GM12878 (cell line): ENCODE results near the gene PERCC1.
"Not testable (repeated sequence)": the region's sequence is repeated elsewhere in the genome, so short reads cannot be mapped to it uniquely, and the experiment has no call there.

ENCODE experiments used
- CEBPB ChIP-seq, 2 experiments: fragments of 150-350 bp in 1 of 2; IDR thresholded peaks; 2 replicates each; pipeline ENCODE4 v1.6.1; 2012 to 2014; ENCODE audit warnings: low read depth in 2 of 2, low read length in 2 of 2, borderline replicate concordance in 1 of 2, inconsistent platforms in 1 of 2
- CREB1 ChIP-seq: IDR thresholded peaks from 2 replicates; pipeline ENCODE4 v1.6.1; 2012; ENCODE audit warnings: low read depth, mild to moderate bottlenecking, inconsistent platforms
- MTA3 ChIP-seq: IDR thresholded peaks from 2 replicates; pipeline ENCODE4 v1.6.1; 2012; ENCODE audit warnings: low read length, inconsistent platforms, borderline replicate concordance
- NFYB ChIP-seq: IDR thresholded peaks from 2 replicates; pipeline ENCODE4 v1.6.1; 2011; ENCODE audit warnings: low read depth, mild to moderate bottlenecking, low read length, improper control_type of control experiment, moderate library complexity; ENCODE audit not compliant: insufficient read depth
- PAX5 ChIP-seq: IDR thresholded peaks from 2 replicates; pipeline ENCODE4 v1.6.1; 2011; ENCODE audit warnings: low read depth, low read length, borderline replicate concordance
- POLR2A ChIP-seq: IDR thresholded peaks from 2 replicates; pipeline ENCODE4 v1.6.1; 2011; ENCODE audit warnings: low read depth, mild to moderate bottlenecking, low read length
- POLR2AphosphoS5 ChIP-seq: IDR thresholded peaks from 2 replicates; pipeline ENCODE4 v1.6.1; 2011; ENCODE audit warnings: mild to moderate bottlenecking, low read length, inconsistent platforms
- YBX1 ChIP-seq: fragments of 450-650 bp; IDR thresholded peaks from 2 replicates; pipeline ENCODE4 v1.6.1; 2016; ENCODE audit warnings: antibody characterized with exemption
- TF ChIP-seq, protein P1 (sequence below): IDR thresholded peaks from 2 replicates; pipeline ENCODE4 v1.6.1; 2012; ENCODE audit warnings: low read length, inconsistent platforms
- TF ChIP-seq, protein P2 (sequence below), 3 experiments: IDR thresholded peaks in 2 of 3; conservative IDR thresholded peaks in 1 of 3; 2 replicates each; pipeline ENCODE4 v1.5.1; 2011; ENCODE audit warnings: low read depth in 3 of 3, low read length in 3 of 3, mild to moderate bottlenecking in 3 of 3, control low read depth in 2 of 3, moderate library complexity in 2 of 3, inconsistent platforms in 1 of 3, mixed read lengths in 1 of 3; ENCODE audit not compliant: control insufficient read depth in 2 of 3, insufficient read depth in 1 of 3; ENCODE audit errors: extremely low read depth in 1 of 3
- TF ChIP-seq, protein P3 (sequence below): IDR thresholded peaks from 2 replicates; pipeline ENCODE4 v1.6.1; 2011; ENCODE audit warnings: borderline replicate concordance, low read depth, mild to moderate bottlenecking, moderate library complexity, mixed read lengths, low read length; ENCODE audit not compliant: insufficient read depth; ENCODE audit errors: extremely low read length

DNA sequence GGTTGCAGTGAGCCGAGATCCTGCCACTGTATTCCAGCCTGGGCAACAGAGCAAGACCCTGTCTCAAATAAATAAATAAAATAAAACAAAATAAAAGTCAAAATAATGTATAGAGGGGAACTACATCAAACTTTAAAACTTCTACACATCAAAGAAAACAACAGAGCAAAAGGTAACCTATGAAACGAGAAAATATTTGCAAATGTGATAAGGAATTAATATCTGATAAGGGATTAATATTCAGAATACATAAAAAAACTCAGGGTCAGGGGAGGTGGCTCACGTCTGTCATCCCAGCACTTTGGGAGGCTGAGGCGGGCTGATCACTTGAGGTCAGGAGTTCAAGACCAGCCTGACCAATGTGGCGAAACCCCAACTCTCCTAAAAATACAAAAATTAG, 38.3 kb downstream of the PERCC1 start:
- TF ChIP-seq PAX5; NFYB; POLR2AphosphoS5; CEBPB (IDR thresholded peaks at IDR 0.05; ENCODE audit: borderline replicate concordance in 1 of 2, low read depth in 2 of 2, low read length in 2 of 2); MTA3; CREB1; YBX1; POLR2A: not testable (repeated sequence)
- TF ChIP-seq, protein P1, sequence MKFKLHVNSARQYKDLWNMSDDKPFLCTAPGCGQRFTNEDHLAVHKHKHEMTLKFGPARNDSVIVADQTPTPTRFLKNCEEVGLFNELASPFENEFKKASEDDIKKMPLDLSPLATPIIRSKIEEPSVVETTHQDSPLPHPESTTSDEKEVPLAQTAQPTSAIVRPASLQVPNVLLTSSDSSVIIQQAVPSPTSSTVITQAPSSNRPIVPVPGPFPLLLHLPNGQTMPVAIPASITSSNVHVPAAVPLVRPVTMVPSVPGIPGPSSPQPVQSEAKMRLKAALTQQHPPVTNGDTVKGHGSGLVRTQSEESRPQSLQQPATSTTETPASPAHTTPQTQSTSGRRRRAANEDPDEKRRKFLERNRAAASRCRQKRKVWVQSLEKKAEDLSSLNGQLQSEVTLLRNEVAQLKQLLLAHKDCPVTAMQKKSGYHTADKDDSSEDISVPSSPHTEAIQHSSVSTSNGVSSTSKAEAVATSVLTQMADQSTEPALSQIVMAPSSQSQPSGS = not testable (repeated sequence)
- TF ChIP-seq, protein P2, sequence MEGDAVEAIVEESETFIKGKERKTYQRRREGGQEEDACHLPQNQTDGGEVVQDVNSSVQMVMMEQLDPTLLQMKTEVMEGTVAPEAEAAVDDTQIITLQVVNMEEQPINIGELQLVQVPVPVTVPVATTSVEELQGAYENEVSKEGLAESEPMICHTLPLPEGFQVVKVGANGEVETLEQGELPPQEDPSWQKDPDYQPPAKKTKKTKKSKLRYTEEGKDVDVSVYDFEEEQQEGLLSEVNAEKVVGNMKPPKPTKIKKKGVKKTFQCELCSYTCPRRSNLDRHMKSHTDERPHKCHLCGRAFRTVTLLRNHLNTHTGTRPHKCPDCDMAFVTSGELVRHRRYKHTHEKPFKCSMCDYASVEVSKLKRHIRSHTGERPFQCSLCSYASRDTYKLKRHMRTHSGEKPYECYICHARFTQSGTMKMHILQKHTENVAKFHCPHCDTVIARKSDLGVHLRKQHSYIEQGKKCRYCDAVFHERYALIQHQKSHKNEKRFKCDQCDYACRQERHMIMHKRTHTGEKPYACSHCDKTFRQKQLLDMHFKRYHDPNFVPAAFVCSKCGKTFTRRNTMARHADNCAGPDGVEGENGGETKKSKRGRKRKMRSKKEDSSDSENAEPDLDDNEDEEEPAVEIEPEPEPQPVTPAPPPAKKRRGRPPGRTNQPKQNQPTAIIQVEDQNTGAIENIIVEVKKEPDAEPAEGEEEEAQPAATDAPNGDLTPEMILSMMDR (IDR thresholded peaks at IDR 0.05 in 2 of 3, conservative IDR thresholded peaks at IDR 0.05 in 1 of 3; ENCODE audit: control insufficient read depth in 2 of 3, extremely low read depth in 1 of 3, insufficient read depth in 1 of 3, low read depth in 3 of 3, low read length in 3 of 3) = not testable (repeated sequence)
- TF ChIP-seq, protein P3, sequence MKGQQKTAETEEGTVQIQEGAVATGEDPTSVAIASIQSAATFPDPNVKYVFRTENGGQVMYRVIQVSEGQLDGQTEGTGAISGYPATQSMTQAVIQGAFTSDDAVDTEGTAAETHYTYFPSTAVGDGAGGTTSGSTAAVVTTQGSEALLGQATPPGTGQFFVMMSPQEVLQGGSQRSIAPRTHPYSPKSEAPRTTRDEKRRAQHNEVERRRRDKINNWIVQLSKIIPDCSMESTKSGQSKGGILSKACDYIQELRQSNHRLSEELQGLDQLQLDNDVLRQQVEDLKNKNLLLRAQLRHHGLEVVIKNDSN = not testable (repeated sequence)
